ENCODE measurements around the gene SERPINF2.
A peak's percentile ranks its signal among the peaks of the same experiment; 100 is the strongest.
"Not testable (repeated sequence)": the region's sequence is repeated elsewhere in the genome, so short reads cannot be mapped to it uniquely, and the experiment has no call there.

SERPINF2 gene

DNA sequence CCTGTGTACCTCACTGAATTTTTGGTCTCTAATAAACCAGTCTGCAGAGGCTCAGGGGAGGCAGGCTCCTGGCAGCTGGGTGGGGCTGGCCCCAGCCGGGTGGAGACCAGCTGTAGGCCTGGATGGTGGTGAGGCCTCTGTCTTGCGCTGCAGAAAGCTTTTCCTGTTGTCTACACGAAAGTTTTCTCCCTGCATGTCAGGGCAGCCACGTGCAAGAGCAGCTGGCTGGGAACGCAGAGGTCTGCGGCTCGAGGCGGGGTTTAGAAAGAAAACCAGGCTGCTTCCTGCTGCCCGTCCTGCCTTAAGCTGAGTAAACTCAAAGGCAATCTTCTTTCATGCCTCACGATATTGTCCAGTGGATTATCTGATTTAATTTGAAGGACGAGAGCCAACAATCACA lies 21.6 kb downstream of the SERPINF2 start:
- Histone ChIP-seq H3K4me1 (ENCODE audit: control insufficient read depth, insufficient read depth, low read length) (no peaks in the 10 kb centered on the region), H3K9ac (ENCODE audit: low read length) (no peak overlapping the region), H3K27ac (ENCODE audit: low read depth, low read length) (peak overlapping the region; percentile 44), H3K36me3 (ENCODE audit: control insufficient read depth, insufficient read depth, low read length) (no peaks in the 10 kb centered on the region), H3K4me3 (ENCODE audit: low read length) (no peak overlapping the region), H3K27me3 (ENCODE audit: control insufficient read depth, insufficient read depth, low read length) (no peaks in the 10 kb centered on the region)

GRCh38 chr17:1764705-1765104 lies 22.0 kb downstream of the SERPINF2 start:
- not testable (repeated sequence) for H3K36me3 ChIP-seq (ENCODE audit: control insufficient read depth, insufficient read depth, low read length); H3K4me1 ChIP-seq (ENCODE audit: control insufficient read depth, insufficient read depth, low read length); H3K27me3 ChIP-seq (ENCODE audit: control insufficient read depth, insufficient read depth, low read length); H3K27ac ChIP-seq (ENCODE audit: low read depth, low read length); H3K9ac ChIP-seq (ENCODE audit: low read length); H3K4me3 ChIP-seq (ENCODE audit: low read length)

- H3K9ac ChIP-seq (ENCODE audit: low read length): no peak overlapping the region
- no peak overlapping the region for H3K4me3 ChIP-seq (ENCODE audit: low read length)
- H3K27ac ChIP-seq (ENCODE audit: low read depth, low read length): no peak overlapping the region
- no peaks in the 10 kb centered on the region for H3K27me3 ChIP-seq (ENCODE audit: control insufficient read depth, insufficient read depth, low read length)
- H3K4me1 ChIP-seq (ENCODE audit: control insufficient read depth, insufficient read depth, low read length): peaks cover 3% of the 10 kb centered on the region
- no peaks in the 10 kb centered on the region for H3K36me3 ChIP-seq (ENCODE audit: control insufficient read depth, insufficient read depth, low read length)
Observed at GRCh38 chr17:1765576-1765975, 22.9 kb downstream of the SERPINF2 start.

GRCh38 chr17:1766382-1767135 lies 23.9 kb downstream of the SERPINF2 start:
- Histone ChIP-seq H3K4me3 (ENCODE audit: low read length) (no peak overlapping the region), H3K36me3 (ENCODE audit: control insufficient read depth, insufficient read depth, low read length) (no peaks in the 10 kb centered on the region), H3K27me3 (ENCODE audit: control insufficient read depth, insufficient read depth, low read length) (no peaks in the 10 kb centered on the region), H3K4me1 (ENCODE audit: control insufficient read depth, insufficient read depth, low read length) (peaks cover 3% of the 10 kb centered on the region), H3K9ac (ENCODE audit: low read length) (no peak overlapping the region), H3K27ac (ENCODE audit: low read depth, low read length) (no peak overlapping the region)

GRCh38 chr17:1767358-1767757 lies 24.7 kb downstream of the SERPINF2 start:
- H3K27ac ChIP-seq (ENCODE audit: low read depth, low read length): no peak overlapping the region
- H3K27me3 ChIP-seq (ENCODE audit: control insufficient read depth, insufficient read depth, low read length): no peaks in the 10 kb centered on the region
- H3K4me3 ChIP-seq (ENCODE audit: low read length): no peak overlapping the region
- H3K9ac ChIP-seq (ENCODE audit: low read length): no peak overlapping the region
- peaks cover 3% of the 10 kb centered on the region for H3K4me1 ChIP-seq (ENCODE audit: control insufficient read depth, insufficient read depth, low read length)
- no peaks in the 10 kb centered on the region for H3K36me3 ChIP-seq (ENCODE audit: control insufficient read depth, insufficient read depth, low read length)

- Histone ChIP-seq H3K4me1 (ENCODE audit: control insufficient read depth, insufficient read depth, low read length) (peaks cover 3% of the 10 kb centered on the region), H3K9ac (ENCODE audit: low read length) (no peak overlapping the region), H3K36me3 (ENCODE audit: control insufficient read depth, insufficient read depth, low read length) (no peaks in the 10 kb centered on the region), H3K27me3 (ENCODE audit: control insufficient read depth, insufficient read depth, low read length) (no peaks in the 10 kb centered on the region), H3K4me3 (ENCODE audit: low read length) (no peak overlapping the region), H3K27ac (ENCODE audit: low read depth, low read length) (no peak overlapping the region)
Observed at GRCh38 chr17:1769822-1770477, 27.3 kb downstream of the SERPINF2 start.

- not testable (repeated sequence) for H3K4me1 ChIP-seq (ENCODE audit: control insufficient read depth, insufficient read depth, low read length); H3K36me3 ChIP-seq (ENCODE audit: control insufficient read depth, insufficient read depth, low read length)
Observed at GRCh38 chr17:1773000-1773695, 30.5 kb downstream of the SERPINF2 start.

DNA sequence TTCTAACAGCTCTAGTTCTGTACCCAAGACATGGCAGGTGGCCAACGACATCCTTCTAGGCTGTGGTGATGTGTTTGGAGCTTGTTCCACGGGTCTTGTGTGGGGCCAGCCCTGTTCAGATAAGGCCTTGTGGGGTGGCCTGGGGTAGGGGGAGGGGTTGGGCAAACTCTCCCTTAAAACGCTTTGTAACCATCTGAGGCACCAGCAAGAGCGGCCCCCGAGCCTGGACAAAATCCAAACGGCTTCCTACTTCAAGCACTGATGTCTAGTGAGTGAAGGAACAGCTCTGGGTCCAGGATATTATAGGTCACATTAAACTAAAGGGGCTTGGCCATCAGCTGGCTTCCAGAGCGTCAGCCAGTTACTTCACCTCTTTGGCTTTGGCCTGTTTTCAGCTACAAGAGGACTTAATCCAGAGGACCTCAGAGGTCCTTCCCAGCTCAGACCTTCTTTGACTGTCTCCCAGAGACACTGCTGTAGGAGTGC lies 31.1 kb downstream of the SERPINF2 start:
- H3K4me1 ChIP-seq (ENCODE audit: control insufficient read depth, insufficient read depth, low read length): peaks cover 3% of the 10 kb centered on the region
- peaks cover 7% of the 10 kb centered on the region for H3K36me3 ChIP-seq (ENCODE audit: control insufficient read depth, insufficient read depth, low read length)
- no peak overlapping the region for H3K4me3 ChIP-seq (ENCODE audit: low read length)
- no peaks in the 10 kb centered on the region for H3K27me3 ChIP-seq (ENCODE audit: control insufficient read depth, insufficient read depth, low read length)
- H3K27ac ChIP-seq (ENCODE audit: low read depth, low read length): no peak overlapping the region
- no peak overlapping the region for H3K9ac ChIP-seq (ENCODE audit: low read length)

More at GRCh38 chr17:1773000-1773695, 30.5 kb downstream of the SERPINF2 start:
- H3K4me3 ChIP-seq (ENCODE audit: low read length); H3K9ac ChIP-seq (ENCODE audit: low read length); H3K27me3 ChIP-seq (ENCODE audit: control insufficient read depth, insufficient read depth, low read length); H3K27ac ChIP-seq (ENCODE audit: low read depth, low read length): not testable (repeated sequence)

GRCh38 chr17:1774390-1775176 lies 31.9 kb downstream of the SERPINF2 start:
- Histone ChIP-seq H3K4me3 (ENCODE audit: low read length) (no peak overlapping the region), H3K27ac (ENCODE audit: low read depth, low read length) (no peak overlapping the region), H3K27me3 (ENCODE audit: control insufficient read depth, insufficient read depth, low read length) (no peaks in the 10 kb centered on the region), H3K9ac (ENCODE audit: low read length) (no peak overlapping the region), H3K4me1 (ENCODE audit: control insufficient read depth, insufficient read depth, low read length) (peaks cover 6% of the 10 kb centered on the region), H3K36me3 (ENCODE audit: control insufficient read depth, insufficient read depth, low read length) (peaks cover 7% of the 10 kb centered on the region)

DNA sequence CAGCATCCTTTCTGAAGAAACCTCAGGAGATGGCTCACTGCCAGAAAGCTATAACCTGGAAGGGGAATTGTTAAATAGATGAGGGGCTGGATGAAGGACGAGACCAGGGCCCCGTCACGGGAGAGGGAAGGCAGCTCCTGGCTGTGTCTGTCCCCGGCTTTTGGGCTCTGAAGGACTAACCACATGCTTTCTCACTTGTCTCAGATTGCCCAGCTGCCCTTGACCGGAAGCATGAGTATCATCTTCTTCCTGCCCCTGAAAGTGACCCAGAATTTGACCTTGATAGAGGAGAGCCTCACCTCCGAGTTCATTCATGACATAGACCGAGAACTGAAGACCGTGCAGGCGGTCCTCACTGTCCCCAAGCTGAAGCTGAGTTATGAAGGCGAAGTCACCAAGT lies 33.7 kb downstream of the SERPINF2 start:
- Histone ChIP-seq H3K9ac (ENCODE audit: low read length) (no peak overlapping the region), H3K4me3 (ENCODE audit: low read length) (no peak overlapping the region), H3K36me3 (ENCODE audit: control insufficient read depth, insufficient read depth, low read length) (peaks cover 10% of the 10 kb centered on the region), H3K27me3 (ENCODE audit: control insufficient read depth, insufficient read depth, low read length) (no peaks in the 10 kb centered on the region), H3K27ac (ENCODE audit: low read depth, low read length) (no peak overlapping the region), H3K4me1 (ENCODE audit: control insufficient read depth, insufficient read depth, low read length) (peaks cover 12% of the 10 kb centered on the region)

- H3K4me1 ChIP-seq (ENCODE audit: control insufficient read depth, insufficient read depth, low read length): peaks cover 12% of the 10 kb centered on the region
- H3K36me3 ChIP-seq (ENCODE audit: control insufficient read depth, insufficient read depth, low read length): peaks cover 11% of the 10 kb centered on the region
- no peak overlapping the region for H3K27ac ChIP-seq (ENCODE audit: low read depth, low read length)
- H3K4me3 ChIP-seq (ENCODE audit: low read length): no peak overlapping the region
- H3K9ac ChIP-seq (ENCODE audit: low read length): no peak overlapping the region
- H3K27me3 ChIP-seq (ENCODE audit: control insufficient read depth, insufficient read depth, low read length): no peaks in the 10 kb centered on the region
Observed at GRCh38 chr17:1776857-1777256, 34.2 kb downstream of the SERPINF2 start.

GRCh38 chr17:1779571-1780131 lies 37.0 kb downstream of the SERPINF2 start:
- Histone ChIP-seq H3K4me3 (ENCODE audit: low read length) (no peak overlapping the region), H3K4me1 (ENCODE audit: control insufficient read depth, insufficient read depth, low read length) (peaks cover 25% of the 10 kb centered on the region), H3K27me3 (ENCODE audit: control insufficient read depth, insufficient read depth, low read length) (no peaks in the 10 kb centered on the region), H3K36me3 (ENCODE audit: control insufficient read depth, insufficient read depth, low read length) (peaks cover 14% of the 10 kb centered on the region), H3K27ac (ENCODE audit: low read depth, low read length) (peak overlapping the region; percentile 71), H3K9ac (ENCODE audit: low read length) (no peak overlapping the region)
